SK-N-SH (cell line): Measurements from ENCODE around the gene PDZD2.

Experiments
- FOSL2 ChIP-seq: IDR thresholded peaks from 2 replicates; pipeline ENCODE4 v1.4.0; 2012; ENCODE audit warnings: low read depth, mild to moderate bottlenecking, moderate library complexity, borderline replicate concordance
- IRF3 ChIP-seq: fragments of 150-350 bp; IDR thresholded peaks from 2 replicates; pipeline ENCODE4 v1.6.1; 2016; ENCODE audit warnings: mild to moderate bottlenecking, low read depth, low read length
- POLR2AphosphoS5 ChIP-seq: IDR thresholded peaks from 2 replicates; pipeline ENCODE4 v1.6.1; 2012; ENCODE audit warnings: low read depth, low read length
- TF ChIP-seq, protein P1 (sequence below): fragments of 200-600 bp; sonication (generic); IDR thresholded peaks from 2 replicates; pipeline ENCODE4 v1.6.1; 2017; ENCODE audit warnings: antibody characterized with exemption, mild to moderate bottlenecking, moderate library complexity
- TF ChIP-seq, protein P2 (sequence below): IDR thresholded peaks from 2 replicates; pipeline ENCODE4 v1.4.0; 2012; ENCODE audit warnings: low read depth, borderline replicate concordance

- TF ChIP-seq POLR2AphosphoS5 = no peak
- TF ChIP-seq, protein P1, sequence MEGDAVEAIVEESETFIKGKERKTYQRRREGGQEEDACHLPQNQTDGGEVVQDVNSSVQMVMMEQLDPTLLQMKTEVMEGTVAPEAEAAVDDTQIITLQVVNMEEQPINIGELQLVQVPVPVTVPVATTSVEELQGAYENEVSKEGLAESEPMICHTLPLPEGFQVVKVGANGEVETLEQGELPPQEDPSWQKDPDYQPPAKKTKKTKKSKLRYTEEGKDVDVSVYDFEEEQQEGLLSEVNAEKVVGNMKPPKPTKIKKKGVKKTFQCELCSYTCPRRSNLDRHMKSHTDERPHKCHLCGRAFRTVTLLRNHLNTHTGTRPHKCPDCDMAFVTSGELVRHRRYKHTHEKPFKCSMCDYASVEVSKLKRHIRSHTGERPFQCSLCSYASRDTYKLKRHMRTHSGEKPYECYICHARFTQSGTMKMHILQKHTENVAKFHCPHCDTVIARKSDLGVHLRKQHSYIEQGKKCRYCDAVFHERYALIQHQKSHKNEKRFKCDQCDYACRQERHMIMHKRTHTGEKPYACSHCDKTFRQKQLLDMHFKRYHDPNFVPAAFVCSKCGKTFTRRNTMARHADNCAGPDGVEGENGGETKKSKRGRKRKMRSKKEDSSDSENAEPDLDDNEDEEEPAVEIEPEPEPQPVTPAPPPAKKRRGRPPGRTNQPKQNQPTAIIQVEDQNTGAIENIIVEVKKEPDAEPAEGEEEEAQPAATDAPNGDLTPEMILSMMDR = no peak
- no peak for TF ChIP-seq IRF3
- TF ChIP-seq, protein P2, sequence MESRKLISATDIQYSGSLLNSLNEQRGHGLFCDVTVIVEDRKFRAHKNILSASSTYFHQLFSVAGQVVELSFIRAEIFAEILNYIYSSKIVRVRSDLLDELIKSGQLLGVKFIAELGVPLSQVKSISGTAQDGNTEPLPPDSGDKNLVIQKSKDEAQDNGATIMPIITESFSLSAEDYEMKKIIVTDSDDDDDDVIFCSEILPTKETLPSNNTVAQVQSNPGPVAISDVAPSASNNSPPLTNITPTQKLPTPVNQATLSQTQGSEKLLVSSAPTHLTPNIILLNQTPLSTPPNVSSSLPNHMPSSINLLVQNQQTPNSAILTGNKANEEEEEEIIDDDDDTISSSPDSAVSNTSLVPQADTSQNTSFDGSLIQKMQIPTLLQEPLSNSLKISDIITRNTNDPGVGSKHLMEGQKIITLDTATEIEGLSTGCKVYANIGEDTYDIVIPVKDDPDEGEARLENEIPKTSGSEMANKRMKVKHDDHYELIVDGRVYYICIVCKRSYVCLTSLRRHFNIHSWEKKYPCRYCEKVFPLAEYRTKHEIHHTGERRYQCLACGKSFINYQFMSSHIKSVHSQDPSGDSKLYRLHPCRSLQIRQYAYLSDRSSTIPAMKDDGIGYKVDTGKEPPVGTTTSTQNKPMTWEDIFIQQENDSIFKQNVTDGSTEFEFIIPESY = no peak
- no peak for TF ChIP-seq FOSL2
Observed at GRCh38 chr5:32066448-32066847, 427.5 kb downstream of the PDZD2 start.
